Activated CD4-positive, alpha-beta T cell treated with anti-CD3 and anti-CD28 coated beads, Interleukin-2, amount 50 U/mL, for 24 hours (primary cell): ENCODE results near the gene L1CAM.

Experiments used
- DNase-seq, 2 donors: peaks; one replicate each; pipeline ENCODE4 v3.0.0-alpha.2; 2020; ENCODE audit warnings: low read depth in 1 of 2, low spot score in 1 of 2

The L1CAM gene

GRCh38 chrX:153866302-153867019 lies 19.5 kb downstream of the L1CAM start:
- no peak for DNase-seq

GRCh38 chrX:153865685-153866084 lies 20.3 kb downstream of the L1CAM start:
- DNase-seq: no peak

GRCh38 chrX:153865321-153865580 lies 20.7 kb downstream of the L1CAM start:
- no peak for DNase-seq

- DNase-seq: no peak
These were observed 21.2 kb downstream of the L1CAM start for GRCh38 chrX:153864561-153865320.

- DNase-seq: no peak
These were observed 21.9 kb downstream of the L1CAM start for GRCh38 chrX:153864101-153864500.

GRCh38 chrX:153863251-153863991 lies 22.6 kb downstream of the L1CAM start:
- DNase-seq: no peak

GRCh38 chrX:153862369-153863250 lies 23.4 kb downstream of the L1CAM start:
- DNase-seq: no peak

GRCh38 chrX:153861733-153862310 lies 24.2 kb downstream of the L1CAM start:
- DNase-seq: no peak

GRCh38 chrX:153861151-153861550 lies 24.8 kb downstream of the L1CAM start:
- DNase-seq: no peak

- DNase-seq: no peak
These were observed 28.5 kb downstream of the L1CAM start for GRCh38 chrX:153857348-153857903.

- no peak for DNase-seq
These were observed 31.3 kb downstream of the L1CAM start for GRCh38 chrX:153854702-153855101.

- no peak for DNase-seq
These were observed 32.1 kb downstream of the L1CAM start for GRCh38 chrX:153853902-153854267.

GRCh38 chrX:153853180-153853901 lies 32.6 kb downstream of the L1CAM start:
- DNase-seq: no peak

GRCh38 chrX:153851981-153852380 lies 34.0 kb downstream of the L1CAM start:
- no peak for DNase-seq

GRCh38 chrX:153848325-153848724 lies 37.6 kb downstream of the L1CAM start:
- DNase-seq: no peak

- DNase-seq: no peak
These were observed 40.1 kb downstream of the L1CAM start for GRCh38 chrX:153845842-153846241.

GRCh38 chrX:153845195-153845594 lies 40.8 kb downstream of the L1CAM start:
- no peak for DNase-seq

GRCh38 chrX:153844509-153845082 lies 41.4 kb downstream of the L1CAM start:
- DNase-seq: no peak

- no peak for DNase-seq
These were observed 49.1 kb downstream of the L1CAM start for GRCh38 chrX:153836921-153837320.

GRCh38 chrX:153832728-153833127 lies 53.2 kb downstream of the L1CAM start:
- no peak for DNase-seq
